ENCODE results near the gene METTL25. TPM values are rescaled to one million over a fixed set of nuclear protein-coding genes. Genes with fewer than 3 reads are reported as not detected.

Gene METTL25
- total RNA-seq, 1 experiment from 2014 or later: 3.5 TPM

DNA sequence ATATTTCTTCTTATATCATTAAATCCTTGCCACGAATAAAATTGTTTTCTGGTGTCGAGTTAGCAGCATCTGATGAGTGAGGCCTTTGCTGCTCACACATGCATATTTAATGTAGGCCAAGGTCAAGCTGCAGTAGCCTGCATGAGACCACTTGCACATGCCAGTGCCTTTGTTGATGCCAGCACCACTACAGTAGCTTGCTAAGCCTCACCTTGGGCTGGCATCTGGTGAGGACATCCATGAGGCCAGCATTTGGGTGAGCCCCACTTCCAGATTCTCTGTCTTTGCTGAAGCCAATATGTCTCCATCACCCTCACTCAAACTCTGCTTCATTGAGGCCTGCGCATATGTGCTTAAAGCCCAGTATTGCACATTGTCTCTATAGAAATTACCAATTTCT is 8.2 kb upstream of the METTL25 start:
- Histone ChIP-seq H3K36me3 (ENCODE audit: control insufficient read depth, insufficient read depth, low read length) (peaks cover 30% of the 10 kb centered on the region), H3K4me1 (ENCODE audit: control insufficient read depth, insufficient read depth, low read length) (no peaks in the 10 kb centered on the region), H3K9me3 (ENCODE audit: control insufficient read depth, insufficient read depth, low read depth, low read length) (no peaks in the 10 kb centered on the region), H3K4me3 (ENCODE audit: low read depth in 2 of 2, low read length in 2 of 2) (no peak overlapping the region), H3K27ac (ENCODE audit: low read length) (no peak overlapping the region), H3K27me3 (ENCODE audit: control insufficient read depth, insufficient read depth, low read length) (no peaks in the 10 kb centered on the region)
- in situ Hi-C loops (cut with HindIII; ENCODE audit: low pct_unique_long_range_greater_than_20kb, low sequenced_read_pairs): no loop called here
- DNase-seq (ENCODE audit: low read depth, low spot score): no peak
- no TSS peak for BruUV-seq (replicated peaks)
- POLR2A ChIA-PET: no interaction called here
- no peak for ATAC-seq
- TF ChIP-seq POLR2AphosphoS5 (IDR thresholded peaks at IDR 0.05; ENCODE audit: low read depth, low read length) (no peak), TCF7L2 (IDR thresholded peaks at IDR 0.05; ENCODE audit: low read depth, low read length) (no peak), SIN3A (IDR thresholded peaks at IDR 0.05; ENCODE audit: borderline replicate concordance, insufficient read depth, low read depth, low read length) (no peak), REST (IDR thresholded peaks at IDR 0.05; ENCODE audit: insufficient read depth in 1 of 2, low read depth in 2 of 2, low read length in 1 of 2) (no peak)
- TF ChIP-seq, protein P1, sequence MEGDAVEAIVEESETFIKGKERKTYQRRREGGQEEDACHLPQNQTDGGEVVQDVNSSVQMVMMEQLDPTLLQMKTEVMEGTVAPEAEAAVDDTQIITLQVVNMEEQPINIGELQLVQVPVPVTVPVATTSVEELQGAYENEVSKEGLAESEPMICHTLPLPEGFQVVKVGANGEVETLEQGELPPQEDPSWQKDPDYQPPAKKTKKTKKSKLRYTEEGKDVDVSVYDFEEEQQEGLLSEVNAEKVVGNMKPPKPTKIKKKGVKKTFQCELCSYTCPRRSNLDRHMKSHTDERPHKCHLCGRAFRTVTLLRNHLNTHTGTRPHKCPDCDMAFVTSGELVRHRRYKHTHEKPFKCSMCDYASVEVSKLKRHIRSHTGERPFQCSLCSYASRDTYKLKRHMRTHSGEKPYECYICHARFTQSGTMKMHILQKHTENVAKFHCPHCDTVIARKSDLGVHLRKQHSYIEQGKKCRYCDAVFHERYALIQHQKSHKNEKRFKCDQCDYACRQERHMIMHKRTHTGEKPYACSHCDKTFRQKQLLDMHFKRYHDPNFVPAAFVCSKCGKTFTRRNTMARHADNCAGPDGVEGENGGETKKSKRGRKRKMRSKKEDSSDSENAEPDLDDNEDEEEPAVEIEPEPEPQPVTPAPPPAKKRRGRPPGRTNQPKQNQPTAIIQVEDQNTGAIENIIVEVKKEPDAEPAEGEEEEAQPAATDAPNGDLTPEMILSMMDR (IDR thresholded peaks at IDR 0.05): no peak
- intact Hi-C loops (cut with micrococcal nuclease; ENCODE audit: unreplicated experiment): no loop called here
- CTCF ChIA-PET: no interaction called here

GRCh38 chr12:82351390-82351789 is 6.9 kb upstream of the METTL25 start:
- no peaks in the 10 kb centered on the region for H3K27me3 ChIP-seq (ENCODE audit: control insufficient read depth, insufficient read depth, low read length)
- TF ChIP-seq, protein P1 (IDR thresholded peaks at IDR 0.05): no peak
- no peak for TF ChIP-seq SIN3A (IDR thresholded peaks at IDR 0.05; ENCODE audit: borderline replicate concordance, insufficient read depth, low read depth, low read length)
- TF ChIP-seq REST (IDR thresholded peaks at IDR 0.05; ENCODE audit: insufficient read depth in 1 of 2, low read depth in 2 of 2, low read length in 1 of 2): no peak
- TF ChIP-seq TCF7L2 (IDR thresholded peaks at IDR 0.05; ENCODE audit: low read depth, low read length): no peak
- TF ChIP-seq POLR2AphosphoS5 (IDR thresholded peaks at IDR 0.05; ENCODE audit: low read depth, low read length): no peak
- ATAC-seq (no peak), DNase-seq (ENCODE audit: low read depth, low spot score) (no peak)
- H3K9me3 ChIP-seq (ENCODE audit: control insufficient read depth, insufficient read depth, low read depth, low read length): no peaks in the 10 kb centered on the region
- no TSS peak for BruUV-seq (replicated peaks)
- no peaks in the 10 kb centered on the region for H3K4me1 ChIP-seq (ENCODE audit: control insufficient read depth, insufficient read depth, low read length)
- in situ Hi-C loops (cut with HindIII; ENCODE audit: low pct_unique_long_range_greater_than_20kb, low sequenced_read_pairs) (no loop called here), intact Hi-C loops (cut with micrococcal nuclease; ENCODE audit: unreplicated experiment) (no loop called here)
- H3K27ac ChIP-seq (ENCODE audit: low read length): no peak overlapping the region
- no peak overlapping the region for H3K4me3 ChIP-seq (ENCODE audit: low read depth in 2 of 2, low read length in 2 of 2)
- ChIA-PET CTCF (no interaction called here), POLR2A (no interaction called here)
- peaks cover 40% of the 10 kb centered on the region for H3K36me3 ChIP-seq (ENCODE audit: control insufficient read depth, insufficient read depth, low read length)
